GM18867 (cell line): ENCODE results near the gene PUS3.
"Not testable (repeated sequence)": the region's sequence is repeated elsewhere in the genome, so short reads cannot be mapped to it uniquely, and the experiment has no call there.

Experiments
- ATAC-seq: cut with Tn5 transposase; IDR thresholded peaks from one replicate; pipeline ENCODE4 v1.9.1; 2021; ENCODE audit warnings: mild to moderate bottlenecking, moderate library complexity; ENCODE audit not compliant: unreplicated experiment

The PUS3 gene

DNA sequence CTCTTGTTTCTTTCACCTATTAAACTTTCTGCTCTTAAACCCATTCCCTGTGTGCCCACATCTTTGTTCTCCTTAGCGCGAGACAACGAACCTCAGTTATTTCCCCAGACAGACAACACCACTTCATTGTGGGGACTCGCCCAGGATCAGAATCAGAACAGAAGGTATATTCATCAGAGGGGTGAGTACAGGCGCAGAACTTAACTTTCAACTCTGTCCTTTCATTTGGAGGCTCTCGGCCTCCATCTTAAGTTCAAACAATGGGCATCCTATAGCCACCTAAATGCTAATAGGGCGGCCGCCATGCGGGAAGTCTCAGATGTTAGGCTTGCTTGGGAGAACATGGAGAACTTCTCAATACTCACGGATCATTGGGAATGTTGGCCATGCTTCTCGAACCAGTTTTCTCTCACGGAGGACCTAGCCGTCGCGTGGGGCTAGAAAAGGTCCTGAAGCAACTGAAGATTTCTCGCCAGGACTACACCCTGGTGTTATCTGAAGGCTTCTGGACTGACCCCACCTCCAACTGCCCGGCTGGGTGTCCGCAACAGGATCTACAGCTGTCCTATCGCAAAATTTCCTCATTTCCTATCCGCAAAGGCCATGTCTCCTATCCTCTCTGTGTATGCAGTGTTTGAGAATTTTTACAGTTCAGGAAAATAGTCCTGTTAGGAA is 29.0 kb downstream of the PUS3 start:
- no peak for ATAC-seq

DNA sequence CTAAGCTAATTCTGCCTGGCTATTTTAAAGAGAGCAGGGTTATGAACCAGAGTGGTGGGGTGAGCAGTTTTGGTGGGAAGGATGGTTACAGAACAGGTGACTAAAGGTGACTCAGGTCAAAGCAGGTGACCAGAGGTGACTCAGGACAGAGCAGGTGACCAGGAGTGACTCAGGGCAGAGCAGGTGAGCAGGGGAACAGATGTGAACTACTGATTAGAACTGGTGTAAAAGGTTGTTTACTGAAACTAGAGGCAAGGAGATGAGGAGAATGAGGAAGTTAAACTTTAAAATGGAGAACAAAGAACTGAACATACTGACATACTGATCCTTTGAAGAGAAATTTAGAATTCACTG is 30.9 kb downstream of the PUS3 start:
- no peak for ATAC-seq

DNA sequence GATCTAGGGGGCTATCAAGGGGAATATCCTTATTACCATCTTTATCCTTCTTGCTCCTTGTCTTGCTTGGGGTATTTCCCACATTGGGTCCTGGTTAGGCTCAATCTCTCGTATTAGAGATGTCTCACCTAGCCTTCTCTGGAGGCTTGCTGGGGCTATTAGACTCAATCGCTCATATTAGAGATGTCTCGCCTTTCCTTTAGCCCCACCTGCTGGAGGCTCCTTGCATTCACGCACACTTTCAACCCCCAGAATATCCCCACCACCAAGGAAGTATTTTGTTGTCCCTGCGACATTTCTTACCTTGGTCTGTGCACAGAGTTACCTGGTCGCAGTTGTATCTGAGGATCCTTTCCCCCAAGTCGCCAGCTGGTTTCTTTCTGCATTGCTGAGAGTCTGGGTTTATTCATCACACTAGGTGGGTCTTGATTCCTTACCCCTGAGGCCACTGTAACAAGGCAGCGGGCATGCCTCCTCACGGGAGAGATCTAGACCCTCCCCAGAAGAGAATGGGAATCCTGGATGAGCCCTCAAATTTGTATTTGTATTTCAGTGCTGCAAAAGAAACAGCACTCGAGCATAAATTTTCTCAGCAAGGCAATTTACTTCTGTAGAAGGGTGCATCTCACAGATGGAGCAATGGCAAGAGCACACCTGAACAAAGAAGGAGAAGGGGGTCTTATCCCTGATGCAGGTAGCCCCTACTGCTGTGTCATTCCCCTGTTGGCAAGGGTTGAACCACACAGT is 31.4 kb downstream of the PUS3 start:
- ATAC-seq: no peak

DNA sequence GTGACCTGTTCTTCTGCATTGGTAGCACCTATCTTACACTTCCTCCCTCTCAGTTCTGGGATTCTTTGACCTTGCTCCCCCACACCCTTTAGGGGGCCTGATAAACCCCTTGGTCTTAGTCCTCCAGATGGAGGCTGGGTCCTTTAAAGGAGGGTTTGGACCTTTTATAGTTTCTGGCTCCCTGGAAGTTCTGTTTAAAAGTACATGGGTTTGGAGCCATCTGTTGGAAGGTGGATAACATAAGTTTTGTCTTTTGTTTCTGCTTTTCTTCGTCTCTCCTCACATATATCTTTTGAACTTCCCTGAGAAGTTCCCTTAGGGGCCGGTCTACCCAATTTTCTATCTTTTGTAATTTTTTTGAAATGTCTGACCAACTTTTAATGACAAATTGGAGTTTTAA is 33.5 kb downstream of the PUS3 start:
- no peak for ATAC-seq

DNA sequence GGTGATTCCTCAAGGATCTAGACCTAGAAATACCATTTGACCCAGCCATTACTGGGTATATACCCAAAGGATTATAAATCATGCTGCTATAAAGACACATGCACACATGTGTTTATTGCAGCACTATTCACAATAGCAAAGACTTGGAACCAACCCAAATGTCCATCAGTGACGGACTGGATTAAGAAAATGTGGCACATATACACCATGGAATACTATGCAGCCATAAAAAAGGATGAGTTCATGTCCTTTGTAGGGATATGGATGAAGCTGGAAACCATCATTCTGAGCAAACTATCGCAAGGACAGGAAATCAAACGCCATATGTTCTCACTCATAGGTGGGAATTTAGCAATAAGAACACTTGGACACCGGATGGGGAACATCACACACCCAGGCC is 37.7 kb downstream of the PUS3 start:
- not testable (repeated sequence) for ATAC-seq

DNA sequence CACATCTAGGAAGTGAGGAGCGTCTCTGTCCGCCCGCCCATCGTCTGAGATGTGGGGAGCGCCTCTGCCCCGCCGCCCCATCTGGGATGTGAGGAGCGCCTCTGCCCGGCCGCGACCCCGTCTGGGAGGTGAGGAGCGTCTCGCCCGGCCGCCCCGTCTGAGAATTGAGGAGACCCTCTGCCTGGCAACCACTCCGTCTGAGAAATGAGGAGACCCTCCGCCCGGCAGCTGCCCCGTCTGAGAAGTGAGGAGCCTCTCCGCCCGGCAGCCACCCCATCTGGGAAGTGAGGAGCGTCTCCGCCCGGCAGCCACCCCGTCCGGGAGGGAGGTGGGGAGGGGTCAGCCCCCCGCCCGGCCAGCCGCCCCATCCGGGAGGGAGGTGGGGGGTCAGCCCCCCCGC is 40.2 kb downstream of the PUS3 start:
- not testable (repeated sequence) for ATAC-seq

DNA sequence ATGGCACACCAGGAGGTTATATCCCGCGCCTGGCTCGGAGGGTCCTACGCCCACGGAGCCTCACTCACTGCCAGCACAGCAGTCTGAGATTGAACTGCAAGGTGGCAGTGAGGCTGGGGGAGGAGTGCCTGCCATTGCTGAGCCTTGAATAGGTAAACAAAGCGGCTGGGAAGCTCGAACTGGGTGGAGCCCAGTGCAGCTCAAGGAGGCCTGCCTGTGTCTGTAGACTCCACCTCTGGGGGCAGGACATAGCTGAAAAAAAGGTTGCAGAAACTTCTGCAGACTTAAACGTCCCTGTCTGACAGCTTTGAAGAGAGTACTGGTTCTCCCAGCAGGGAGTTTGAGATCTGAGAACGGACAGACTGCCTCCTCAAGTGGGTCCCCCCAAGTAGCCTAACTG is 45.3 kb downstream of the PUS3 start:
- ATAC-seq: not testable (repeated sequence)

DNA sequence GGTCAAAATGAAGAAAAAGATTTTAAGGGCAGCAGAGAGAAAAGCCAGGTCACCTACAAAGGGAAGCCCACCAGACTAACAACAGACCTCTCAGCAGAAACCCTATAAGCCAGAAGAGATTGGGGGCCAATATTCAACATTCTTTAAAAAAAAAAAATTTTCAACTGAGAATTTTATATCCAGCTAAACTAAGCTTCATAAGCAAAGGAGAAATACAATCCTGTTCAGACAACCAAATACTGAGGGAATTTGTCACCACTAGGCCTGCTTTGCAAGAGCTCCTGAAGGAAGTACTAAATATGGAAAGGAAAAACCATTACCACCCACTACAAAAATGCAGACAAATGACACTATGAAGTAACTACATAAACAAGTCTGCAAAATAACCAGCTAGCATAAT is 56.8 kb downstream of the PUS3 start:
- ATAC-seq: no peak
